ENCODE data around the gene PBX4. TPM values are rescaled to one million over a fixed set of nuclear protein-coding genes. Genes with fewer than 3 reads are reported as not detected.

The PBX4 gene
- total RNA-seq, 4 donors from 2014 or later, result 3.3 to 14.9 (median 4.8) TPM

DNA sequence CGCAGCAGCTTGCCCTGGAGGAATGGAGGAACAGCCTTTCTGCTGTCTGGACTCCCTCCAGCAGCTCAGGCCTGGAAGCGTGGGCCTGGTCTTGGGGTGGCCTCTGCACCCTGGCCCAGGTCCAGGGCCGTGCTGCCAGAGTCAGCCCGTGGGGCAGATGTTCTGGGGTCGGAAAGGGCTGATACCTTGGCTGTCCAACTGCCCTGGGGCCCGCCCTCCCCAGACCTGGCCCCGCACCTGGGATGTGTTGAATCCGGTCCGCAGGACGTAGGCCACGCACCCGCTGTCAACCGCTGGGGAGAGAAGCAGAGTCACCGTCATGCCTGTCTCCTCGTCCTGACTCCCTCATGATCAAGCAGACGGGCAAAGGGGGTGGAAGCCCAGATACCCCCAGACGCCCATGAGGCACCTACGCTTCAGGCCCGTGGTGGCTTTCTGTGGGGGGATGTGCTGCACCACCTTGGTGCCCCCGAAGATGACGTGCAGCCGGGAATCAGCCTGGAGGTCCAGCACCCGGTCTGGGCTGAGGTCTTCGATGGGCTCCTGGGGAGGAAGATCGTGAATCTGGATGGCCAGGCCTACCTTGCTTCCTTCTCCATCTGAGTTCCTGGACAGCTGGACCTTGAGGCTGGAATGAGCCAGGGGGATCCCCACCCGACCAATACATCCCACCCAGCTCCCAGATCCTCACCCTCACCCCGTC is 37.3 kb upstream of the PBX4 start:
- Histone ChIP-seq H3K9me3 (no peaks in the 10 kb centered on the region), H3K4me3 (no peak overlapping the region), H3K27me3 (no peaks in the 10 kb centered on the region), H3K36me3 (peaks cover 91% of the 10 kb centered on the region), H3K4me1 (no peaks in the 10 kb centered on the region), H3K27ac (no peak overlapping the region)
- 98% methylated on average over 19 of the region's 27 CpGs for WGBS
- DNase-seq (ENCODE audit: low spot score in 2 of 2), result peak in 1 of 2 donors; percentile 59
- TF ChIP-seq, protein P1, sequence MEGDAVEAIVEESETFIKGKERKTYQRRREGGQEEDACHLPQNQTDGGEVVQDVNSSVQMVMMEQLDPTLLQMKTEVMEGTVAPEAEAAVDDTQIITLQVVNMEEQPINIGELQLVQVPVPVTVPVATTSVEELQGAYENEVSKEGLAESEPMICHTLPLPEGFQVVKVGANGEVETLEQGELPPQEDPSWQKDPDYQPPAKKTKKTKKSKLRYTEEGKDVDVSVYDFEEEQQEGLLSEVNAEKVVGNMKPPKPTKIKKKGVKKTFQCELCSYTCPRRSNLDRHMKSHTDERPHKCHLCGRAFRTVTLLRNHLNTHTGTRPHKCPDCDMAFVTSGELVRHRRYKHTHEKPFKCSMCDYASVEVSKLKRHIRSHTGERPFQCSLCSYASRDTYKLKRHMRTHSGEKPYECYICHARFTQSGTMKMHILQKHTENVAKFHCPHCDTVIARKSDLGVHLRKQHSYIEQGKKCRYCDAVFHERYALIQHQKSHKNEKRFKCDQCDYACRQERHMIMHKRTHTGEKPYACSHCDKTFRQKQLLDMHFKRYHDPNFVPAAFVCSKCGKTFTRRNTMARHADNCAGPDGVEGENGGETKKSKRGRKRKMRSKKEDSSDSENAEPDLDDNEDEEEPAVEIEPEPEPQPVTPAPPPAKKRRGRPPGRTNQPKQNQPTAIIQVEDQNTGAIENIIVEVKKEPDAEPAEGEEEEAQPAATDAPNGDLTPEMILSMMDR (IDR thresholded peaks at IDR 0.05), result no peak
- TF ChIP-seq POLR2A (IDR thresholded peaks at IDR 0.05), result no peak
- TF ChIP-seq POLR2AphosphoS5 (IDR thresholded peaks at IDR 0.05), result no peak
- no peak for TF ChIP-seq EP300 (IDR thresholded peaks at IDR 0.05)

DNA sequence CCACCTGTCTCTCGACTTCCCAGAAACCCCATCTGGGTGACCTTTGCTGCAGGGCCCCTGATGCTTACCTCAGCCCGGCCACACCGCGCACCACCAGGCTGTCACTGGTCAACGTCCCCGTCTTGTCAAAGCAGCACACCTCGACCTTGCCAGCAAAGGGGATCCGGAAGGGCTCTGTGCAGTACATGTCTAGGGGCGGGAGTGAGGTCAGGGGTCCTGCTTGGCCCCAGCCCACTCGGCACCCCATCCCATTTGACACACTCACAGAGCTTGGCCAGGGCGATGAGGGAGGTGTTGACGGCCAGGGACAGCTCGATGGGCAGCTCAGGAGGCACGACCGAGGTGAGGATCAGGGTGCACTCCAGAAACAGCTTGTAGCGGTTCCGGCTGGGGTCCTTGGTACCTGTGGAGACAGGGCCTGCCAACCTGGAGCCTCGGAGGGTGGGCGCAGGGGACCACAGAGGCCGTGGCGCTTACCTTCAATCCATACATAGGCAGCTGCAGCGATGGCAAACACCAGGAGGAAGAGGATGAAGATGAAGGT is 36.6 kb upstream of the PBX4 start:
- no peaks in the 10 kb centered on the region for H3K27me3 ChIP-seq
- peak in 1 of 2 donors; percentile 60 for DNase-seq (ENCODE audit: low spot score in 2 of 2)
- H3K4me1 ChIP-seq, result no peaks in the 10 kb centered on the region
- H3K9me3 ChIP-seq, result no peaks in the 10 kb centered on the region
- no peak for TF ChIP-seq POLR2AphosphoS5 (IDR thresholded peaks at IDR 0.05)
- TF ChIP-seq, protein P1 (IDR thresholded peaks at IDR 0.05), result no peak
- TF ChIP-seq POLR2A (IDR thresholded peaks at IDR 0.05), result no peak
- TF ChIP-seq EP300 (IDR thresholded peaks at IDR 0.05), result no peak
- 91% methylated on average over 22 of the region's 22 CpGs for WGBS
- H3K36me3 ChIP-seq, result peaks cover 97% of the 10 kb centered on the region
- no peak overlapping the region for H3K27ac ChIP-seq
- H3K4me3 ChIP-seq, result no peak overlapping the region

DNA sequence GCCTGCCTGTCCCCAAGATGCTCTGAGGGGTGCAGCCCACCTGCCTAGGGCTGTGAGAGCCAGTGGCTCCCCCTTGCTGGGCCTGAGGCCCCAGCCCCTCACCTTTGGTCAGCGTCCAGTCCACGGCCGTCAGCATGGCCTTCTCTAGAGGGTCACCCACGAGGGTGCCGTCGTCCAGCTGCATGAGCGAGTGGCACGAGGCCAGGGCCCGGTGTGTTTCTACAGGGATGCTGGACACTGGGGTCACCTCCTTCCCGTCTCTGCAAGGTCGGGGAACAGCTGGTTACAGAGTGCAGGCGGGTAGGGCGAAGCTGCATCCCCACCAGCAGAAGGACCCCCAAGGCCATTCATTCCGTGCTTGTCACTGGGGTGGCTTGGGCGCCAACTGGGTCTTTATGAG is 36.0 kb upstream of the PBX4 start:
- Histone ChIP-seq H3K4me3 (no peak overlapping the region), H3K36me3 (peaks cover 100% of the 10 kb centered on the region), H3K27ac (no peak overlapping the region), H3K27me3 (no peaks in the 10 kb centered on the region), H3K9me3 (no peaks in the 10 kb centered on the region), H3K4me1 (no peaks in the 10 kb centered on the region)
- DNase-seq (ENCODE audit: low spot score in 2 of 2), result peak in 1 of 2 donors; percentile 60
- 100% methylated on average over 1 of the region's 15 CpGs for WGBS
- TF ChIP-seq POLR2AphosphoS5 (IDR thresholded peaks at IDR 0.05), result no peak
- TF ChIP-seq, protein P1 (IDR thresholded peaks at IDR 0.05), result no peak
- no peak for TF ChIP-seq EP300 (IDR thresholded peaks at IDR 0.05)
- no peak for TF ChIP-seq POLR2A (IDR thresholded peaks at IDR 0.05)

GRCh38 chr19:19653597-19654147 is 35.2 kb upstream of the PBX4 start:
- DNase-seq (ENCODE audit: low spot score in 2 of 2), result peak in 1 of 2 donors; percentile 54
- Histone ChIP-seq H3K9me3 (no peaks in the 10 kb centered on the region), H3K27me3 (no peaks in the 10 kb centered on the region), H3K27ac (no peak overlapping the region), H3K36me3 (peaks cover 97% of the 10 kb centered on the region), H3K4me1 (no peaks in the 10 kb centered on the region), H3K4me3 (no peak overlapping the region)
- no peak for TF ChIP-seq POLR2A (IDR thresholded peaks at IDR 0.05)
- TF ChIP-seq, protein P1 (IDR thresholded peaks at IDR 0.05), result no peak
- TF ChIP-seq POLR2AphosphoS5 (IDR thresholded peaks at IDR 0.05), result no peak
- no peak for TF ChIP-seq EP300 (IDR thresholded peaks at IDR 0.05)
- 93% methylated on average over 19 of the region's 23 CpGs for WGBS
